Liver (tissue), 3 donors: ENCODE results near the gene RAD51B.
A peak's percentile ranks its signal among the peaks of the same experiment; 100 is the strongest.

Experiments used
- ATF3 ChIP-seq: IDR thresholded peaks from 2 replicates; pipeline ENCODE4 v1.6.1; 2016; ENCODE audit warnings: antibody characterized with exemption
- CTCF ChIP-seq: fragments of 150-350 bp; IDR thresholded peaks from 2 replicates; pipeline ENCODE4 v1.5.1; 2017; ENCODE audit warnings: improper control_type of control experiment, low read depth, low read length; ENCODE audit not compliant: missing input control
- GABPA ChIP-seq, 2 donors: IDR thresholded peaks in 1 of 2; conservative IDR thresholded peaks in 1 of 2; 2 replicates each; pipeline ENCODE4 v1.6.1; 2016; ENCODE audit warnings: antibody characterized with exemption in 2 of 2, mild to moderate bottlenecking in 1 of 2, moderate library complexity in 1 of 2
- HNF4A ChIP-seq, 2 donors: conservative IDR thresholded peaks; 2 replicates each; pipeline ENCODE4 v1.6.1; 2016; ENCODE audit warnings: antibody characterized with exemption in 2 of 2, mild to moderate bottlenecking in 2 of 2
- JUND ChIP-seq, 2 donors: IDR thresholded peaks; 2 replicates each; pipeline ENCODE4 v1.6.1; 2016; ENCODE audit warnings: antibody characterized with exemption in 2 of 2
- MAX ChIP-seq: IDR thresholded peaks from 2 replicates; pipeline ENCODE4 v1.6.1; 2016; ENCODE audit warnings: antibody characterized with exemption
- NR2F2 ChIP-seq: IDR thresholded peaks from 2 replicates; pipeline ENCODE4 v1.6.1; 2016; ENCODE audit warnings: antibody characterized with exemption
- RAD21 ChIP-seq, 2 donors: IDR thresholded peaks; 2 replicates each; pipeline ENCODE4 v1.6.1; 2016; ENCODE audit warnings: antibody characterized with exemption in 2 of 2, mild to moderate bottlenecking in 2 of 2
- REST ChIP-seq: IDR thresholded peaks from 2 replicates; pipeline ENCODE4 v1.6.1; 2016; ENCODE audit warnings: antibody characterized with exemption, mild to moderate bottlenecking
- SP1 ChIP-seq: IDR thresholded peaks from 2 replicates; pipeline ENCODE4 v1.6.1; 2018; ENCODE audit warnings: antibody characterized with exemption, mild to moderate bottlenecking
- ZBTB33 ChIP-seq: IDR thresholded peaks from 2 replicates; pipeline ENCODE4 v1.6.1; 2016; ENCODE audit warnings: antibody characterized with exemption
- donor health status: healthy.
- donor health status: healthy.

DNA sequence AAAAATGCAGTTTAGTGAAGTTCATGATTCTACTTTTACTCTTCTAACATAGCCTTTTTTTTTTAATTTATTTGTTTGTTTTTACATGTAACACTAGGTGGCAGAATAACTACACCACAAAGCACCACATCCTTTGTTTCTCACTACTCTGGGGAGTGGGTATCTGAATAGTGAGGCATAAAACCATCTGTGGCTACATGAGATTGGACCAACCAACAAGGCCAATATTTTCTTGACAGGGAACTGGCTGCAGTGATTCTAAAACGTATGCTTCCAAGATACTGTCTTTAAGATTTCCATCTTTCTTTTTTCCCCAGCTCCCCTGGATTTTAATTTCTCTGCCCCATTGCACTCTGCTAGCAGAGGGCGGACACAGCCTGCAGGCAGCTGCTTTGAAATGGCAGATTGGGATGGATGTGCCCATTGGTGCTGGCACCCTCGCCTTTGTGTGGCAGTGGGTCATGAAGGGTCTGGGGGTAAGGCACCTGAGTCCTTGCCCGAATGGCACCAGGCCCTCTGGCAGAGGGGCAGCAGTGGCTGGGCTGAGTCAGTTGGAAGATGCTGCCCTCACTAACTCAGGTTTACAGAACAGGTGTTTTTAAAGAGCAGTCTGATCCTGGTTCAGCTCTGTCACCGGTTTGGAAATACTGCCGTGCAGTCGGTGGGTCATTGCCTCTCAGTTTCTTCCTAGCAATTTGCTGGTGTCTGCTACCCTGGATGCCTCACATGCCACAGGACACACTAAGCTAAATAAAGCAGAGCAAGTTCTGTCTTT is 429.1 kb downstream of the RAD51B start:
- TF ChIP-seq CTCF (peak; percentile 54), GABPA (IDR thresholded peaks at IDR 0.05 in 1 of 2, conservative IDR thresholded peaks at IDR 0.05 in 1 of 2) (no peak), HNF4A (conservative IDR thresholded peaks at IDR 0.05) (no peak), REST (no peak), ZBTB33 (no peak), MAX (no peak), ATF3 (no peak), RAD21 (IDR thresholded peaks at IDR 0.05) (peak; percentile 95 to 97), NR2F2 (no peak), SP1 (no peak), JUND (IDR thresholded peaks at IDR 0.05) (no peak)
